GM11168 (cell line): ENCODE measurements around the gene RPTOR.
"Not testable (repeated sequence)": the region's sequence is repeated elsewhere in the genome, so short reads cannot be mapped to it uniquely, and the experiment has no call there.

Source experiments
- in situ Hi-C: fragments of 300-500 bp; cut with MboI; formaldehyde crosslinking; loops from one replicate; pipeline ENCODE4 v1.12.0; 2022; ENCODE audit warnings: low sequenced_read_pairs; ENCODE audit not compliant: unreplicated experiment

The RPTOR gene, protein sequence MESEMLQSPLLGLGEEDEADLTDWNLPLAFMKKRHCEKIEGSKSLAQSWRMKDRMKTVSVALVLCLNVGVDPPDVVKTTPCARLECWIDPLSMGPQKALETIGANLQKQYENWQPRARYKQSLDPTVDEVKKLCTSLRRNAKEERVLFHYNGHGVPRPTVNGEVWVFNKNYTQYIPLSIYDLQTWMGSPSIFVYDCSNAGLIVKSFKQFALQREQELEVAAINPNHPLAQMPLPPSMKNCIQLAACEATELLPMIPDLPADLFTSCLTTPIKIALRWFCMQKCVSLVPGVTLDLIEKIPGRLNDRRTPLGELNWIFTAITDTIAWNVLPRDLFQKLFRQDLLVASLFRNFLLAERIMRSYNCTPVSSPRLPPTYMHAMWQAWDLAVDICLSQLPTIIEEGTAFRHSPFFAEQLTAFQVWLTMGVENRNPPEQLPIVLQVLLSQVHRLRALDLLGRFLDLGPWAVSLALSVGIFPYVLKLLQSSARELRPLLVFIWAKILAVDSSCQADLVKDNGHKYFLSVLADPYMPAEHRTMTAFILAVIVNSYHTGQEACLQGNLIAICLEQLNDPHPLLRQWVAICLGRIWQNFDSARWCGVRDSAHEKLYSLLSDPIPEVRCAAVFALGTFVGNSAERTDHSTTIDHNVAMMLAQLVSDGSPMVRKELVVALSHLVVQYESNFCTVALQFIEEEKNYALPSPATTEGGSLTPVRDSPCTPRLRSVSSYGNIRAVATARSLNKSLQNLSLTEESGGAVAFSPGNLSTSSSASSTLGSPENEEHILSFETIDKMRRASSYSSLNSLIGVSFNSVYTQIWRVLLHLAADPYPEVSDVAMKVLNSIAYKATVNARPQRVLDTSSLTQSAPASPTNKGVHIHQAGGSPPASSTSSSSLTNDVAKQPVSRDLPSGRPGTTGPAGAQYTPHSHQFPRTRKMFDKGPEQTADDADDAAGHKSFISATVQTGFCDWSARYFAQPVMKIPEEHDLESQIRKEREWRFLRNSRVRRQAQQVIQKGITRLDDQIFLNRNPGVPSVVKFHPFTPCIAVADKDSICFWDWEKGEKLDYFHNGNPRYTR (N-terminal part only)

DNA sequence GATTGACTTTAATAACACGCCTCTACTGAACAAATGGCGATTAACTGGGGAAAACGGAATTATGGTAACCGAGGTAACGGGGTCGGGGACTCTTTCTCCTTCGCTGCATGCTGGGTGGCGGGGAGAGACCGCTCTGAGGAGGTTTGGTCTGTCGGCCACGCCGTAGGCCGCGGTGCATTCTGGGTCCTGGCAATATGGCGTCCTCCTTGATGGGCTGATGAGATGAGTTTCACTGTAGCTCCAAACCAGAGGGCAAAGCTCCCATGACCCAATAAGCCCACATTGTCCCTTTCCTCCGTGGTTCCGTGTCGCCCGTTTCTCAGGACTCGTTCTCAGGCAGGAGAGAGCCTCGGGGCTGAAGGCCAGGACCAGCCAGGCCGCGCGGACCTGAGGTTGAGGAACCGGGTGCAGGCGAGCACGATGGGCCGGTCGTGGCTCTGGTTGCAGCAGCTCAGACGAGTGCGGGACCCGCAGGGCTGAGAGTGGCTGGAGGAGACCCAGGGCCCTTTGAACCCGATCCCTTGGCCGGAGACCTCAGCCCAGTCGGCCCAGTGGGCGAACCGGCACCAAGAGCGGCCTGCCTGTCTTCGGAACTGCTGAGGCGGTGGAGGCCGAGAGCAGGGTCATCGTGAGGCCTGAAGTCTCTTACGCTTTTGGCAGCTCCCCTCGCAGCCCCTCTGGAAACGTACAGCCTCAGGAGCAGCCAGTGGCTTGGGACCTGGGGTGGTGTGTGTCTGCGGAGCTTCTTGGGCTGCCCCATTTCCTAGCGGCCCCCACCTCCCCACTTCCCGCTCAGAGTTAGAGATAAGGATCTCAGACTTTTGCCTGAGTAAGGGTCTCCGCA, at the start of gene RPTOR:
RPTOR (plus strand) TSS at position 184 of the 844 bp plus-strand sequence. CDS start 792 bp downstream, outside the sequence.
- in situ Hi-C loops: no loop called here

- in situ Hi-C loops: no loop called here
Observed at GRCh38 chr17:80497726-80498241, 46.9 kb upstream of the RPTOR start.

GRCh38 chr17:80498242-80498919, 46.3 kb upstream of the RPTOR start:
- in situ Hi-C loops: no loop called here

- in situ Hi-C loops: no loop called here
Observed at GRCh38 chr17:80498920-80499410, 45.7 kb upstream of the RPTOR start.

GRCh38 chr17:80499560-80499959, 45.1 kb upstream of the RPTOR start:
- in situ Hi-C loops: no loop called here

DNA sequence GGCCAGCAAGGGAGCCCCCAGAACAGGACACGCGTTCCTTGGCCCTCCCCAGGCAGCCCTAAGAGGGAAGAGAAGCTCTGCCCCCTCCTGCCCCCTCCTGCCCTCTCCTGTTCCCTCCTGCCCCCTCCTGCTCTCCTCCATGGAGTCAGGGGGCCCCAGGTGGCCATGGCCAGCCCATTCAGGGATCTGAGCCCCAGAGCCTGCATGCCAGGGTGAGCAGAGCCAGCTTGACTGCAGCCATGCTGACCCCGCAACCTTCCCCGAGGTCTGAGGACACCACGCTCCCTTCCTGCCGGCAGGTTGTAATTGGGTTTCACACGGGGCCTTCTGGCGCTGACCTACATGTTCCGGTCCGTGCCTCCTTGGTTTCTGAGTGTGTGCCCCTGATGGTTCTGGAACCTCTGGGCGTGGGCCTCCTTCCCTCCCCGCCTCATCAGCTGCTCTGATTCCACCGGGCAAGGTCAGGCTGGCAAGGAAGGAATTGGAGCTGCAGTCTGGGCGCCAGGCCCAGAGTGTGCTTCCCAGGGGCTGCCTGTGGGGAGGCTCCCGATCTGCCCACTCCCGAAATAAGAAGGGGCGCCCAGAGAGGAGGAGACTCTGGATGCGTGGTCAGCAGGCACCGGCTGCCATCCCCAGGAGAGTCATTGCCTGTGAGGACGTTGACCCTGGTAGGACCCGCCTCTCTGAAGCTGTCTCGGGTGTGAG, 44.5 kb upstream of the RPTOR start:
- in situ Hi-C loops: no loop called here

- in situ Hi-C loops: no loop called here
Observed at GRCh38 chr17:80501741-80502577, 42.7 kb upstream of the RPTOR start.

DNA sequence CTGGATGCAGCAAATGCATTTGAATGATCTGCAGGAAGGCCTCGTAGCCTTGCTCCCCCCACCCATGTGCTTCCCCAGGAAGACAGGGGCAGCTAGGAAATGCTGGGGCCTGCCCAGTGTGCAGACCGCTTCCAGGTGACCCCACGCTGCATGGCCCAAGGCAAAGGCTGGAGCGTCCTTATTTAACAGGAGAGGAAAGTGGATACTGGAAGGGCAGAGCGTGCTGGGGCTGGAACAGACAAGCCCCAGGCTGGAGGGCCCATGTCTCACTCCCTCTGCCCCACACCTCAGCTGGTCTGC, 42.1 kb upstream of the RPTOR start:
- in situ Hi-C loops: no loop called here

- in situ Hi-C loops: no loop called here
Observed at GRCh38 chr17:80503031-80503430, 41.6 kb upstream of the RPTOR start.

- in situ Hi-C loops: no loop called here
Observed at GRCh38 chr17:80503921-80504320, 40.7 kb upstream of the RPTOR start.

- in situ Hi-C loops: no loop called here
Observed at GRCh38 chr17:80504686-80505413, 39.8 kb upstream of the RPTOR start.

DNA sequence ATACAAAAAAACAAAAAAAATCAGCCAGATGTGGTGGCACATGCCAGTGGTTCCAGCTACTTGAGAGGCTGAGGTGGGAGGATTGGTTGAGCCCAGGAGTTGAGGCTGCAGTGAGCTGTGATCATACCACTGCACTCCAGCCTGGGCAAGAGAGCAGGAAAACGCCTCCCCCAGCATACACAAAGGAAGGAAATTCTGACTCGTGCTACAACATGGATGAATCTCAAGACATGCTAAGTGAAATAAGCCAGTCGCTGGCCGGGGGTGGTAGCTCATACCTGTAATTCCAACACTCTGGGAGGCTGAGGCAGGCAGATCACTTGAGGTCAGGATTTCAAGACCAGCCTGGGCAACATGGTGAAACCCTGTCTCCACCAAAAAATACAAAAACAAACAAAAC, 37.5 kb upstream of the RPTOR start:
- in situ Hi-C loops: not testable (repeated sequence)

DNA sequence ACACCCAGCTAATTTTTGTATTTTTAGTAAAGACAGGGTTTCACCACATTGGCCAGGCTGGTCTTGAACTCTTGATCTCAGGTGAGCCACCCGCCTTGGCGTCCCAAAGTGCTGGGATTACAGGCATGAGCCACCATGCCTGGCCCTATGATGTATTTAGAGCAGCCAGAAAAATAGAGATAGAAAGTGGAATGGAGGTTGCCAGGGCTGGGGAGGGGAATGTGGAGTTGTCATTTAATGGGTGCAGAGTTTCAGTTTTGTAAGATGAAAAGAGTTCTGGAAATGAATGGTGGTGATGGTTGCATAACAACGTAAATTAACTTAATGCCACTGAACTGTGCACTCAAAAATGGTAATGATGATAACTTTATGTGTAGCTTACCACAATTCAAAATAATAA, 36.7 kb upstream of the RPTOR start:
- in situ Hi-C loops: no loop called here

DNA sequence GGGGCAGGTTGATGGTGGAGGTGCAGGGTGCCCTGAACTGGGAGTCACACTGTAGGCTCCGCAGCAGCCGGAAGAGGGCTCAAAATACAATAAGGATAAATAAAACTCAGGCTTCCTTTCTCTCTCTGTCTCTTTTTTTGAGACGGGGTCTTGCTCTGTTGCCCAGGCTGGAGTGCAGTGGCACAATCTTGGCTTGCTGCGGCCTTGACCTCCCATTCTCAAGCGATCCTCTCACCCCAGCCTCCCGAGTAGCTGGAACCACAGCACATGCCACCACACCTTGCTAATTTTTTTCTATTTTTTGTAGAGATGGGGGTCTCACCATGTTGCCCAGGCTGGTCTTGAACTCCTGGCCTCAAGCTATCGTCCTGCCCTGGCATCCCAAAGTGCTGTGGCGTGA, 35.3 kb upstream of the RPTOR start:
- in situ Hi-C loops: no loop called here

DNA sequence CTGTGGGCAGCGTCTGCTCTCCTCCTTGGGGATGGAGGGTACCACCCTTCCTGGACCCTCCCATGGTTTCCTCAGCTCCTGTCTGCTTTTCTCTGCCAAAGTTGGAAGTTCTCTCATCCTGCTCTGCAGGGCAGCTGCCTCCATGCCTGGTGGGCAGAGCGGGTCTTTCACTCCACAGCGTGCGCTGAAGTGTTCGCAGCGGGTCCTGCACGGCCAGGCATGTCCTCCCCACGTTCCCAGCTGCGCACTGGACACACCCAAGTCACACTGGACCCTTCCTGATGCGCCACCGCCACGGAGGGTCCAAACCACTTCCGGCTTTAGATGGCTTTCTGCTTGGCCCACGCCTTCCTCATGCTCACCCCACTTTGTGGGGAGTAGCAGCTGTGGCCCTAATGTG, 34.5 kb upstream of the RPTOR start:
- in situ Hi-C loops: no loop called here

GRCh38 chr17:80510772-80511171, 33.9 kb upstream of the RPTOR start:
- in situ Hi-C loops: no loop called here
